GM13976 (cell line): ENCODE data around the gene PNMA8B.
"Not testable (repeated sequence)": the region's sequence is repeated elsewhere in the genome, so short reads cannot be mapped to it uniquely, and the experiment has no call there.

Source experiments
- DNase-seq: peaks from one replicate; pipeline ENCODE4 v3.0.0; 2012; ENCODE audit warnings: low spot score
- CTCF ChIP-seq: IDR thresholded peaks from 2 replicates; pipeline ENCODE4 v1.5.1; 2012; ENCODE audit warnings: borderline replicate concordance, mild to moderate bottlenecking; ENCODE audit not compliant: insufficient read depth; ENCODE audit errors: extremely low read depth, missing control alignments, control extremely low read depth
- in situ Hi-C: fragments of 300-500 bp; cut with MboI; formaldehyde crosslinking; loops from one replicate; pipeline ENCODE4 v1.12.0; 2022; ENCODE audit warnings: low sequenced_read_pairs, mixed read lengths, inconsistent platforms; ENCODE audit not compliant: unreplicated experiment

Gene PNMA8B

GRCh38 chr19:46533621-46534081 is 38.0 kb upstream of the PNMA8B start:
- no peak for DNase-seq
- in situ Hi-C loops = loop anchor here (10.0 kb wide), 1 partner anchor 131 kb away; the partner anchor contains the start of gene DACT3
- TF ChIP-seq CTCF = no peak

- in situ Hi-C loops = loop anchor here (10.0 kb wide), 1 partner anchor 132 kb away; the partner anchor contains the start of gene DACT3
- DNase-seq = no peak
- TF ChIP-seq CTCF = no peak
Observed at GRCh38 chr19:46533078-46533620, 37.5 kb upstream of the PNMA8B start.

DNA sequence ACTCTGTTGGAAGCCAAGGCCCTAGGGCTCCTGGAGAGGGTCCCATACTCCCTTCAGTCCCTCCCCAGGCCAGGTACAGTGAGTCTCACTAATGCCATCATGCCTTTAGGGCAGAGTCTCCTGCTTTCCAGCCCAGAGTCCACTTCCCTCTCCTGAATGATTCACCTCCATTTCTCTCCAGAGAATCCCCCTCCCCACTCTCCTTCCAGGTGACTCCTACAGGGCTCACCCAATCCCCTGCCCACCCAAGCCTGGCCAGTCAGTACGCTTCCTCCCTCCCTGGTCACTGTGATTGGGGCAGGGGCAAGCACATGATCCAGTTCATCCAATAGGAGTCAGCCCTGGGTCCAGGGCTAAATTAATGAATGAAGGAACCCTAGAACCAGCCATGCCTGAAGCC is 35.0 kb upstream of the PNMA8B start:
- DNase-seq = peak; percentile 54
- no peak for TF ChIP-seq CTCF
- in situ Hi-C loops = loop anchor here (10.0 kb wide), 1 partner anchor 134 kb away; the partner anchor contains the start of gene DACT3

DNA sequence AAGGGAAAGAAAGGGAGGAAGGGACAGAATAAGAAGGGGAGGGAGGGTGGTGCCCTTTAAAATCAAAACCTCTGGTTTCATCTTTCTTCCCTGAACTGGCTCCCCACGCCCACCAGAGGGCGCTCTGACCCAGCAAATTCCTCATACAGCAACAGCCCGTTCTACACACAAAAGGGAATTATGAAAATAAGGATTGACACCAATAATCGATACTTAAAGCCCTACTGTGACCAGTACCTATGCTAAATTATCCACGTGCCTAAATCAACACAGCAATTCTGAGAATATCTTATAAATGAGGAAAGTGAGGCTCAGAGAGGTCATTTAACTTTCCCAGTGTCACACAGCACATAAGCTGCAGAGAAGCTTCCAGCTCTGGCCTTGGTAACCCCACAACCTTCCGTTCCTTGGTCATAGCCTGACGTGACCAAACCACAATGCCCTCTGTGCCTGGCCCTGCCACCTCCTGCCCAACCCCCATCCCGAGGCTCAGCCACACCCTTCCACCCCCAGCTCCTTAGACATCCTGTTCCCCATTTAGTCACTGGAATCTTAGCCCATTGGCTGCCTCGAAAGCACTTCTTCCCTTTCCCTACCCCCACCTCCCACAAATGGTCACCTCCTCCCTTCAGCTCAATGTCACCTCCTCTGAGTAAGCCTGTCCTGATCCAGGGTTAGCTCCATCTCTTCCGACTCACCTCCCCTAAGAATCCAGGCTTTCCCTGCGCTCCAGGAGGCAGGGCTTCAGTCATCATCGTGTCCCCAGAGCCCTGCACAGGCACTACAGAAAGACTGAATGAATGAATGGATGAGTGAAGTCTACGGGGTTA is 34.2 kb upstream of the PNMA8B start:
- peak; percentile 87 for DNase-seq
- TF ChIP-seq CTCF = peak; percentile 83
- in situ Hi-C loops = loop anchor here (10.0 kb wide), 1 partner anchor 135 kb away; the partner anchor contains the start of gene DACT3

GRCh38 chr19:46528601-46529590 is 33.2 kb upstream of the PNMA8B start:
- DNase-seq = peak; percentile 33
- TF ChIP-seq CTCF = no peak
- in situ Hi-C loops = no loop called here

- DNase-seq, in situ Hi-C loops: not testable (repeated sequence)
Observed at GRCh38 chr19:46526801-46527200, 31.1 kb upstream of the PNMA8B start.
